ENCODE results near the gene AVL9. TPM values are rescaled to one million over a fixed set of nuclear protein-coding genes. Genes with fewer than 3 reads are reported as not detected.
"Not testable (repeated sequence)": the region's sequence is repeated elsewhere in the genome, so short reads cannot be mapped to it uniquely, and the experiment has no call there.

The AVL9 gene
- total RNA-seq, 1 donor from 2014 or later, result 49.1 TPM

- H3K4me3 Mint-ChIP-seq; DNase-seq; H3K27ac Mint-ChIP-seq; H3K9me3 Mint-ChIP-seq; intact Hi-C loops (cut with micrococcal nuclease); H3K27me3 Mint-ChIP-seq; H3K36me3 Mint-ChIP-seq (ENCODE audit: low read depth); H3K4me1 Mint-ChIP-seq: not testable (repeated sequence)
Measured at GRCh38 chr7:32633446-32633845, 138.2 kb downstream of the AVL9 start.

GRCh38 chr7:32634798-32635393 lies 139.6 kb downstream of the AVL9 start:
- H3K4me1 Mint-ChIP-seq; H3K36me3 Mint-ChIP-seq (ENCODE audit: low read depth); H3K4me3 Mint-ChIP-seq; intact Hi-C loops (cut with micrococcal nuclease); H3K27me3 Mint-ChIP-seq; H3K27ac Mint-ChIP-seq; H3K9me3 Mint-ChIP-seq; DNase-seq: not testable (repeated sequence)

GRCh38 chr7:32636725-32637462 lies 141.6 kb downstream of the AVL9 start:
- intact Hi-C loops (cut with micrococcal nuclease); H3K27ac Mint-ChIP-seq; H3K4me3 Mint-ChIP-seq; H3K9me3 Mint-ChIP-seq; H3K4me1 Mint-ChIP-seq; H3K36me3 Mint-ChIP-seq (ENCODE audit: low read depth); DNase-seq; H3K27me3 Mint-ChIP-seq: not testable (repeated sequence)

GRCh38 chr7:32637611-32638010 lies 142.3 kb downstream of the AVL9 start:
- intact Hi-C loops (cut with micrococcal nuclease); H3K9me3 Mint-ChIP-seq; H3K27ac Mint-ChIP-seq; DNase-seq; H3K27me3 Mint-ChIP-seq; H3K4me3 Mint-ChIP-seq; H3K4me1 Mint-ChIP-seq; H3K36me3 Mint-ChIP-seq (ENCODE audit: low read depth): not testable (repeated sequence)

Other genes starting within 250 kb of the AVL9 start
- gene LSM5, start 5.1 kb upstream of the AVL9 start, total RNA-seq, result 92.9 and 99.2 TPM in 2 replicates

Measured in activated CD4-positive, alpha-beta T cell treated with anti-CD3 and anti-CD28 coated beads, Interleukin-2, amount 10 ng/mL, durations not matched to agents 24 days and 14 days (primary cell).